ENCODE data around the gene TSACC.

The TSACC gene

DNA sequence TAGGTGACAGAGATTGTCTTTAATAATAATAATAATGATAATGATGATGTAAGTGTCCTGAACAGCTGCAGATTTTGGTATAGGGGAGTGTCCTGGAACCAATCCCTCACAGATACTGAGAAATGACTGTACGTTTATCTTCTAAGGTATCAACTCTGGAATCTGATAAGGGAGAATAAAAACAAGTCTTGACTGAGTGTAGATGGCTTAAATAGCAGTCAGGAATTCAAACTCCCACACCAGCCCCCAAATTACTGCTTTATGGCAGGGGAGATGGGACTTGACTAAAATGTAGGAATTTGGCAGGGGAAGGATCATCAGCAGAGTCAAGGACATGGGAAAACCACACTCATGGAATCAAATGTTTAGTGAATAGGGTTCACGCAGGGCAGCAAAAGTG, 33.1 kb upstream of the TSACC start:
- no peak overlapping the region for H3K4me3 ChIP-seq (ENCODE audit: low read length in 2 of 2)
- H2AK5ac ChIP-seq (ENCODE audit: low read depth, low read length), result no peak overlapping the region
- H2BK12ac ChIP-seq (ENCODE audit: low read length), result no peak overlapping the region
- H3K27me3 ChIP-seq (ENCODE audit: control insufficient read depth in 3 of 3, insufficient read depth in 3 of 3, low read depth in 1 of 3, low read length in 3 of 3), result no peaks in the 10 kb centered on the region
- no peak overlapping the region for H4K8ac ChIP-seq (ENCODE audit: low read depth, low read length)
- H3K27ac ChIP-seq (replicated peaks; ENCODE audit: low read length), result no peak overlapping the region
- DNase-seq (ENCODE audit: low spot score), result no peak
- H3K9ac ChIP-seq (ENCODE audit: low read depth, low read length, poor library complexity), result no peak overlapping the region
- no peak overlapping the region for H3K23ac ChIP-seq (ENCODE audit: low read depth, low read length, poor library complexity)
- no peaks in the 10 kb centered on the region for H3K4me1 ChIP-seq (ENCODE audit: control insufficient read depth in 2 of 2, insufficient read depth in 1 of 2, low read depth in 1 of 2, low read length in 2 of 2)
- H3K36me3 ChIP-seq (replicated peaks in 1 of 2; ENCODE audit: control insufficient read depth in 2 of 2, insufficient read depth in 2 of 2, low read length in 2 of 2), result peaks cover 15 to 56% of the 10 kb centered on the region in 2 donors
- no peak overlapping the region for H4K91ac ChIP-seq (ENCODE audit: low read depth, low read length, poor library complexity)
- no peak overlapping the region for H2AFZ ChIP-seq (ENCODE audit: low read length)
- H3K18ac ChIP-seq (ENCODE audit: low read length), result no peak overlapping the region
- no peaks in the 10 kb centered on the region for H3K9me3 ChIP-seq (replicated peaks in 1 of 2; ENCODE audit: control insufficient read depth in 2 of 2, insufficient read depth in 1 of 2, low read depth in 1 of 2, low read length in 2 of 2)
- no peak overlapping the region for H3K4ac ChIP-seq (ENCODE audit: low read length)
- H3K79me1 ChIP-seq (ENCODE audit: low read depth, low read length), result no peaks in the 10 kb centered on the region
- no peak overlapping the region for H2BK5ac ChIP-seq (ENCODE audit: low read length)
- no peak overlapping the region for H3K4me2 ChIP-seq (ENCODE audit: insufficient read depth, low read length, poor library complexity, severe bottlenecking)
- WGBS, 2 donors (ENCODE audit: extremely low coverage in 2 of 2, insufficient read length in 2 of 2, insufficient replicate concordance in 1 of 2), result no CpG with 5 or more reads among the region's 2 CpGs
- H3K14ac ChIP-seq (ENCODE audit: low read length), result no peak overlapping the region
- no peak overlapping the region for H2BK120ac ChIP-seq (ENCODE audit: low read depth, low read length)
- H2BK15ac ChIP-seq (ENCODE audit: low read length), result no peak overlapping the region

GRCh38 chr1:156308078-156308477, 30.2 kb upstream of the TSACC start:
- H3K4me1 ChIP-seq (ENCODE audit: control insufficient read depth in 2 of 2, insufficient read depth in 1 of 2, low read depth in 1 of 2, low read length in 2 of 2), result no peaks in the 10 kb centered on the region
- no peaks in the 10 kb centered on the region for H3K27me3 ChIP-seq (ENCODE audit: control insufficient read depth in 3 of 3, insufficient read depth in 3 of 3, low read depth in 1 of 3, low read length in 3 of 3)
- no peak overlapping the region for H3K4me3 ChIP-seq (ENCODE audit: low read length in 2 of 2)
- no peak overlapping the region for H3K23ac ChIP-seq (ENCODE audit: low read depth, low read length, poor library complexity)
- H4K8ac ChIP-seq (ENCODE audit: low read depth, low read length), result no peak overlapping the region
- H3K9ac ChIP-seq (ENCODE audit: low read depth, low read length, poor library complexity), result no peak overlapping the region
- H2BK120ac ChIP-seq (ENCODE audit: low read depth, low read length), result no peak overlapping the region
- no peak overlapping the region for H2BK5ac ChIP-seq (ENCODE audit: low read length)
- H2AFZ ChIP-seq (ENCODE audit: low read length), result no peak overlapping the region
- H3K79me1 ChIP-seq (ENCODE audit: low read depth, low read length), result no peaks in the 10 kb centered on the region
- no peak overlapping the region for H3K18ac ChIP-seq (ENCODE audit: low read length)
- H3K14ac ChIP-seq (ENCODE audit: low read length), result no peak overlapping the region
- H3K27ac ChIP-seq (replicated peaks; ENCODE audit: low read length), result no peak overlapping the region
- no peak overlapping the region for H2AK5ac ChIP-seq (ENCODE audit: low read depth, low read length)
- DNase-seq (ENCODE audit: low spot score), result no peak
- H3K4ac ChIP-seq (ENCODE audit: low read length), result no peak overlapping the region
- no peak overlapping the region for H2BK12ac ChIP-seq (ENCODE audit: low read length)
- no peak overlapping the region for H3K4me2 ChIP-seq (ENCODE audit: insufficient read depth, low read length, poor library complexity, severe bottlenecking)
- H4K91ac ChIP-seq (ENCODE audit: low read depth, low read length, poor library complexity), result no peak overlapping the region
- H3K36me3 ChIP-seq (replicated peaks in 1 of 2; ENCODE audit: control insufficient read depth in 2 of 2, insufficient read depth in 2 of 2, low read length in 2 of 2), result peaks cover 31 to 84% of the 10 kb centered on the region in 2 donors
- H3K9me3 ChIP-seq (replicated peaks in 1 of 2; ENCODE audit: control insufficient read depth in 2 of 2, insufficient read depth in 1 of 2, low read depth in 1 of 2, low read length in 2 of 2), result no peaks in the 10 kb centered on the region
- H2BK15ac ChIP-seq (ENCODE audit: low read length), result no peak overlapping the region

GRCh38 chr1:156310962-156311361, 27.4 kb upstream of the TSACC start:
- H2BK5ac ChIP-seq (ENCODE audit: low read length), result no peak overlapping the region
- no peak overlapping the region for H3K18ac ChIP-seq (ENCODE audit: low read length)
- H3K27ac ChIP-seq (replicated peaks; ENCODE audit: low read length), result no peak overlapping the region
- H3K79me1 ChIP-seq (ENCODE audit: low read depth, low read length), result no peaks in the 10 kb centered on the region
- no peak overlapping the region for H4K91ac ChIP-seq (ENCODE audit: low read depth, low read length, poor library complexity)
- no peak overlapping the region for H2AK5ac ChIP-seq (ENCODE audit: low read depth, low read length)
- H3K9ac ChIP-seq (ENCODE audit: low read depth, low read length, poor library complexity), result no peak overlapping the region
- H3K23ac ChIP-seq (ENCODE audit: low read depth, low read length, poor library complexity), result no peak overlapping the region
- no peak overlapping the region for H2BK120ac ChIP-seq (ENCODE audit: low read depth, low read length)
- H3K4me2 ChIP-seq (ENCODE audit: insufficient read depth, low read length, poor library complexity, severe bottlenecking), result no peak overlapping the region
- no peak overlapping the region for H2BK12ac ChIP-seq (ENCODE audit: low read length)
- H3K27me3 ChIP-seq (ENCODE audit: control insufficient read depth in 3 of 3, insufficient read depth in 3 of 3, low read depth in 1 of 3, low read length in 3 of 3), result no peaks in the 10 kb centered on the region
- H3K9me3 ChIP-seq (replicated peaks in 1 of 2; ENCODE audit: control insufficient read depth in 2 of 2, insufficient read depth in 1 of 2, low read depth in 1 of 2, low read length in 2 of 2), result no peaks in the 10 kb centered on the region
- H3K14ac ChIP-seq (ENCODE audit: low read length), result no peak overlapping the region
- DNase-seq (ENCODE audit: low spot score), result no peak
- H4K8ac ChIP-seq (ENCODE audit: low read depth, low read length), result no peak overlapping the region
- H2BK15ac ChIP-seq (ENCODE audit: low read length), result no peak overlapping the region
- H3K4me1 ChIP-seq (ENCODE audit: control insufficient read depth in 2 of 2, insufficient read depth in 1 of 2, low read depth in 1 of 2, low read length in 2 of 2), result no peaks in the 10 kb centered on the region
- H2AFZ ChIP-seq (ENCODE audit: low read length), result no peak overlapping the region
- no peak overlapping the region for H3K4ac ChIP-seq (ENCODE audit: low read length)
- WGBS, 2 donors (ENCODE audit: extremely low coverage in 2 of 2, insufficient read length in 2 of 2, insufficient replicate concordance in 1 of 2), result no CpG with 5 or more reads among the region's 6 CpGs
- H3K36me3 ChIP-seq (replicated peaks in 1 of 2; ENCODE audit: control insufficient read depth in 2 of 2, insufficient read depth in 2 of 2, low read length in 2 of 2), result peaks cover 41 to 93% of the 10 kb centered on the region in 2 donors
- no peak overlapping the region for H3K4me3 ChIP-seq (ENCODE audit: low read length in 2 of 2)

DNA sequence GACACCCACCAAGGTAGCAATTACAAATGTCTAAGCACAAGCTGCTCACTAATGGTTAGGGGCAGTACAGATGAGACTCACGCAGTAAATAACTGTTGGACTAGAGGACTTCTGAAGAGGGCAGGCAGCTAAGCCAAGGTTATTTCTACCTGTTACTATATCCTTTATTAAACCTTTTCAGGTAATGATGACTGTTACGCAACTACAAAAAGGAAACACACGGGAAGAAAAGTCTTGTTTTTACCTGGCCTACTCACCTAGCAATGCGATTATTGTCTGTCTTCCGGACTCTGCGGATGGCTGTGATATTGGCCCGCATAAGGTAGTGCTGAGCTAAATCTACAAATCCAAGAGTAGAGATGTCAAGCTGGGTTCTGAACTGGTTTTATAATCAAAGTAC, 21.4 kb upstream of the TSACC start:
- H3K23ac ChIP-seq (ENCODE audit: low read depth, low read length, poor library complexity), result no peak overlapping the region
- DNase-seq (ENCODE audit: low spot score), result no peak
- WGBS, 2 donors (ENCODE audit: extremely low coverage in 2 of 2, insufficient read length in 2 of 2, insufficient replicate concordance in 1 of 2), result no CpG with 5 or more reads among the region's 7 CpGs
- H3K9me3 ChIP-seq (replicated peaks in 1 of 2; ENCODE audit: control insufficient read depth in 2 of 2, insufficient read depth in 1 of 2, low read depth in 1 of 2, low read length in 2 of 2), result no peaks in the 10 kb centered on the region
- no peak overlapping the region for H3K9ac ChIP-seq (ENCODE audit: low read depth, low read length, poor library complexity)
- no peak overlapping the region for H4K91ac ChIP-seq (ENCODE audit: low read depth, low read length, poor library complexity)
- no peak overlapping the region for H3K27ac ChIP-seq (replicated peaks; ENCODE audit: low read length)
- no peak overlapping the region for H2BK120ac ChIP-seq (ENCODE audit: low read depth, low read length)
- no peaks in the 10 kb centered on the region for H3K27me3 ChIP-seq (ENCODE audit: control insufficient read depth in 3 of 3, insufficient read depth in 3 of 3, low read depth in 1 of 3, low read length in 3 of 3)
- H3K4me2 ChIP-seq (ENCODE audit: insufficient read depth, low read length, poor library complexity, severe bottlenecking), result no peak overlapping the region
- no peak overlapping the region for H2BK12ac ChIP-seq (ENCODE audit: low read length)
- no peak overlapping the region for H2BK15ac ChIP-seq (ENCODE audit: low read length)
- no peak overlapping the region for H3K18ac ChIP-seq (ENCODE audit: low read length)
- H3K79me1 ChIP-seq (ENCODE audit: low read depth, low read length), result no peaks in the 10 kb centered on the region
- no peak overlapping the region for H2BK5ac ChIP-seq (ENCODE audit: low read length)
- peaks cover 48 to 96% of the 10 kb centered on the region in 2 donors for H3K36me3 ChIP-seq (replicated peaks in 1 of 2; ENCODE audit: control insufficient read depth in 2 of 2, insufficient read depth in 2 of 2, low read length in 2 of 2)
- H2AFZ ChIP-seq (ENCODE audit: low read length), result no peak overlapping the region
- H3K4me1 ChIP-seq (ENCODE audit: control insufficient read depth in 2 of 2, insufficient read depth in 1 of 2, low read depth in 1 of 2, low read length in 2 of 2), result no peaks in the 10 kb centered on the region
- no peak overlapping the region for H3K4me3 ChIP-seq (ENCODE audit: low read length in 2 of 2)
- no peak overlapping the region for H3K4ac ChIP-seq (ENCODE audit: low read length)
- H4K8ac ChIP-seq (ENCODE audit: low read depth, low read length), result no peak overlapping the region
- no peak overlapping the region for H2AK5ac ChIP-seq (ENCODE audit: low read depth, low read length)
- H3K14ac ChIP-seq (ENCODE audit: low read length), result no peak overlapping the region
